Measurements from ENCODE around the gene SLC2A9. TPM values are rescaled to one million over a fixed set of nuclear protein-coding genes. Genes with fewer than 3 reads are reported as not detected.

The SLC2A9 gene
- total and polyA plus RNA-seq, 2 of the 4 experiments (the other 2 are of a cell fraction): 0.72 to 2.1 TPM

GRCh38 chr4:9921326-9921725, 100.0 kb downstream of the SLC2A9 start:
- no peak overlapping the region for H2BK5ac ChIP-seq (ENCODE audit: low read depth, low read length, poor library complexity, severe bottlenecking)
- no peaks in the 10 kb centered on the region for H4K20me1 ChIP-seq (ENCODE audit: insufficient read depth, low read length)
- H3K36me3 ChIP-seq (ENCODE audit: control insufficient read depth, insufficient read depth, low read length): no peaks in the 10 kb centered on the region
- no peak overlapping the region for H4K8ac ChIP-seq (ENCODE audit: low read depth in 2 of 2, low read length in 2 of 2)
- H3K9me1 ChIP-seq (ENCODE audit: insufficient read depth, low read length): no peaks in the 10 kb centered on the region
- no peak for ATAC-seq (ENCODE audit: low read depth)
- no peak overlapping the region for H3K9ac ChIP-seq (ENCODE audit: low read depth, low read length)
- BruUV-seq (replicated peaks): no TSS peak
- H3K23ac ChIP-seq (ENCODE audit: low read depth, low read length): no peak overlapping the region
- H3K18ac ChIP-seq (ENCODE audit: low read depth, low read length): no peak overlapping the region
- no peaks in the 10 kb centered on the region for H3K27me3 ChIP-seq (ENCODE audit: control insufficient read depth, insufficient read depth, low read length)
- no peak overlapping the region for H3K4me3 ChIP-seq (ENCODE audit: insufficient read depth, low read depth, low read length)
- H3K14ac ChIP-seq (replicated peaks; ENCODE audit: low read depth, low read length): no peak overlapping the region
- H2BK120ac ChIP-seq (ENCODE audit: low read depth, low read length): no peak overlapping the region
- no peaks in the 10 kb centered on the region for H3K4me1 ChIP-seq (ENCODE audit: control insufficient read depth, insufficient read depth, low read length)
- intact Hi-C loops (cut with micrococcal nuclease) (no loop called here), dilution Hi-C loops (cut with HindIII; ENCODE audit: low sequenced_read_pairs, unreplicated experiment) (no loop called here), in situ Hi-C loops (cut with MboI; ENCODE audit: low sequenced_read_pairs) (no loop called here)
- no peaks in the 10 kb centered on the region for H3K9me3 ChIP-seq (ENCODE audit: control insufficient read depth, insufficient read depth, low read length)
- H2BK15ac ChIP-seq (ENCODE audit: low read depth, low read length): no peak overlapping the region
- no peak overlapping the region for H4K5ac ChIP-seq (ENCODE audit: low read depth, low read length)
- H2BK20ac ChIP-seq (ENCODE audit: low read depth, low read length): no peak overlapping the region
- no peak overlapping the region for H2AK9ac ChIP-seq (replicated peaks; ENCODE audit: low read depth, low read length, poor library complexity)
- no peak for DNase-seq
- no peaks in the 10 kb centered on the region for H3K79me1 ChIP-seq (ENCODE audit: low read depth in 1 of 2, low read length in 2 of 2)
- H3K56ac ChIP-seq (ENCODE audit: extremely low read depth, insufficient read depth, low read length): no peak overlapping the region
- no peak overlapping the region for H3K27ac ChIP-seq (ENCODE audit: insufficient read depth, low read length)
- TF ChIP-seq CHD1 (IDR thresholded peaks at IDR 0.05; ENCODE audit: low read depth, low read length): no peak
- no peak for TF ChIP-seq MAZ (IDR thresholded peaks at IDR 0.05; ENCODE audit: borderline replicate concordance, low read depth, low read length)
- TF ChIP-seq MAFK (IDR thresholded peaks at IDR 0.05; ENCODE audit: low read depth, low read length): no peak
- TF ChIP-seq RFX5 (IDR thresholded peaks at IDR 0.05; ENCODE audit: low read depth, low read length): no peak
- TF ChIP-seq RCOR1 (IDR thresholded peaks at IDR 0.05; ENCODE audit: insufficient replicate concordance, low read length): no peak
- H2AK5ac ChIP-seq (ENCODE audit: low read depth, low read length): no peak overlapping the region
- WGBS, 2 experiments (ENCODE audit: extremely low coverage in 2 of 2, insufficient read length in 1 of 2): no CpG with 5 or more reads among the region's 6 CpGs
- POLR2A ChIA-PET (ENCODE audit: unreplicated experiment): no interaction called here
- CTCF ChIA-PET: no interaction called here
- no peak overlapping the region for H3K4me2 ChIP-seq (ENCODE audit: low read depth, low read length)
- no peak overlapping the region for H3K4ac ChIP-seq (ENCODE audit: low read depth, low read length)
- H4K91ac ChIP-seq (ENCODE audit: insufficient read depth, low read depth, low read length): no peak overlapping the region
- no peak overlapping the region for H2AFZ ChIP-seq (replicated peaks; ENCODE audit: low read length, poor library complexity)
